Testis (tissue), 3 donors: ENCODE data around the gene DGKD. TPM values are rescaled to one million over a fixed set of nuclear protein-coding genes. Genes with fewer than 3 reads are reported as not detected.

Experiments
- DNase-seq: peaks from one replicate; pipeline ENCODE4 v3.0.0-alpha.2; 2019
- H3K27ac ChIP-seq, 2 donors: fragments of 200-600 bp; sonication (generic); one replicate each; pipeline ENCODE4 v1.5.1; 2019
- H3K27me3 ChIP-seq: fragments of 200-600 bp; sonication (generic); one replicate; pipeline ENCODE4 v1.5.1; 2019
- H3K36me3 ChIP-seq: fragments of 200-600 bp; sonication (generic); one replicate; pipeline ENCODE4 v1.5.1; 2017; ENCODE audit warnings: low read depth; ENCODE audit errors: missing control alignments
- H3K4me1 ChIP-seq: fragments of 200-600 bp; sonication (generic); one replicate; pipeline ENCODE4 v1.5.1; 2019
- H3K4me3 ChIP-seq, 2 donors: fragments of 200-600 bp; sonication (generic); one replicate each; pipeline ENCODE4 v1.5.1; 2017 to 2019
- H3K9me3 ChIP-seq: fragments of 200-600 bp; sonication (generic); one replicate; pipeline ENCODE4 v1.5.1; 2017
- POLR2A ChIP-seq: fragments of 450-650 bp; IDR thresholded peaks from one replicate; pipeline ENCODE4 v1.6.1; 2017; ENCODE audit warnings: antibody characterized with exemption, mild to moderate bottlenecking, moderate library complexity
- WGBS, 2 donors: methylation state at CpG; one replicate each; pipeline ENCODE4 v1.1.5; 2018; 5-methylcytosine and 5-hydroxymethylcytosine counted together
- intact Hi-C: fragments of 100-400 bp; cut with DNase I; formaldehyde crosslinking; loops from one replicate; pipeline ENCODE4 v1.15.1; 2023; ENCODE audit warnings: low total_unique reads
- polyA plus RNA-seq: library from polyadenylated mRNA; stranded (reverse); fragments of 350-450 nt; fragmentation: Illumina TruSeq; extraction: RNeasy Lipid Tissue Mini Kit (QIAGEN cat#74804); gene quantifications from one replicate; pipeline ENCODE4 v1.2.3, GENCODE V29; 2014; ENCODE audit warnings: low read depth, low replicate concordance; ENCODE audit not compliant: insufficient read depth
- total RNA-seq, 2 donors: library from RNA; depleted of rRNA; stranded (reverse); fragments of >200 nt; gene quantifications; one replicate each; pipeline ENCODE4 v1.2.3, GENCODE V29; 2016
- TF ChIP-seq, protein P1 (sequence below), 3 experiments: fragments of 450-650 bp in 2 of 3; fragments of 200-600 bp in 1 of 3; sonication (generic) in 1 of 3; IDR thresholded peaks; one replicate each; pipeline ENCODE4 v1.5.1; 2016 to 2019; ENCODE audit warnings: antibody characterized with exemption in 3 of 3, mild to moderate bottlenecking in 2 of 3, moderate library complexity in 1 of 3

Gene DGKD
- total and polyA plus RNA-seq, 3 donors from 2014 or later: 65.1 to 80.1 (median 66.7) TPM

GRCh38 chr2:233463586-233463985, 109.3 kb downstream of the DGKD start:
- Histone ChIP-seq H3K36me3 (no peaks in the 10 kb centered on the region), H3K27ac (no peak overlapping the region), H3K4me3 (no peak overlapping the region), H3K4me1 (no peaks in the 10 kb centered on the region), H3K9me3 (no peaks in the 10 kb centered on the region), H3K27me3 (no peaks in the 10 kb centered on the region)
- no peak for DNase-seq
- WGBS, 2 donors: 91 to 98% methylated on average over 16 of the region's 16 CpGs
- intact Hi-C loops: no loop called here
- TF ChIP-seq, protein P1, sequence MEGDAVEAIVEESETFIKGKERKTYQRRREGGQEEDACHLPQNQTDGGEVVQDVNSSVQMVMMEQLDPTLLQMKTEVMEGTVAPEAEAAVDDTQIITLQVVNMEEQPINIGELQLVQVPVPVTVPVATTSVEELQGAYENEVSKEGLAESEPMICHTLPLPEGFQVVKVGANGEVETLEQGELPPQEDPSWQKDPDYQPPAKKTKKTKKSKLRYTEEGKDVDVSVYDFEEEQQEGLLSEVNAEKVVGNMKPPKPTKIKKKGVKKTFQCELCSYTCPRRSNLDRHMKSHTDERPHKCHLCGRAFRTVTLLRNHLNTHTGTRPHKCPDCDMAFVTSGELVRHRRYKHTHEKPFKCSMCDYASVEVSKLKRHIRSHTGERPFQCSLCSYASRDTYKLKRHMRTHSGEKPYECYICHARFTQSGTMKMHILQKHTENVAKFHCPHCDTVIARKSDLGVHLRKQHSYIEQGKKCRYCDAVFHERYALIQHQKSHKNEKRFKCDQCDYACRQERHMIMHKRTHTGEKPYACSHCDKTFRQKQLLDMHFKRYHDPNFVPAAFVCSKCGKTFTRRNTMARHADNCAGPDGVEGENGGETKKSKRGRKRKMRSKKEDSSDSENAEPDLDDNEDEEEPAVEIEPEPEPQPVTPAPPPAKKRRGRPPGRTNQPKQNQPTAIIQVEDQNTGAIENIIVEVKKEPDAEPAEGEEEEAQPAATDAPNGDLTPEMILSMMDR (IDR thresholded peaks at IDR 0.05): no peak

- DNase-seq: no peak
- no peaks in the 10 kb centered on the region for H3K27me3 ChIP-seq
- no peak overlapping the region for H3K27ac ChIP-seq
- H3K4me1 ChIP-seq: no peaks in the 10 kb centered on the region
- WGBS, 2 donors: 93 to 96% methylated on average over 19 of the region's 19 CpGs
- H3K9me3 ChIP-seq: no peaks in the 10 kb centered on the region
- no peaks in the 10 kb centered on the region for H3K36me3 ChIP-seq
- no peak for TF ChIP-seq POLR2A
- TF ChIP-seq, protein P1 (IDR thresholded peaks at IDR 0.05): no peak
- no peak overlapping the region for H3K4me3 ChIP-seq
- intact Hi-C loops: no loop called here
Measured at GRCh38 chr2:233464056-233464455, 109.8 kb downstream of the DGKD start.

DNA sequence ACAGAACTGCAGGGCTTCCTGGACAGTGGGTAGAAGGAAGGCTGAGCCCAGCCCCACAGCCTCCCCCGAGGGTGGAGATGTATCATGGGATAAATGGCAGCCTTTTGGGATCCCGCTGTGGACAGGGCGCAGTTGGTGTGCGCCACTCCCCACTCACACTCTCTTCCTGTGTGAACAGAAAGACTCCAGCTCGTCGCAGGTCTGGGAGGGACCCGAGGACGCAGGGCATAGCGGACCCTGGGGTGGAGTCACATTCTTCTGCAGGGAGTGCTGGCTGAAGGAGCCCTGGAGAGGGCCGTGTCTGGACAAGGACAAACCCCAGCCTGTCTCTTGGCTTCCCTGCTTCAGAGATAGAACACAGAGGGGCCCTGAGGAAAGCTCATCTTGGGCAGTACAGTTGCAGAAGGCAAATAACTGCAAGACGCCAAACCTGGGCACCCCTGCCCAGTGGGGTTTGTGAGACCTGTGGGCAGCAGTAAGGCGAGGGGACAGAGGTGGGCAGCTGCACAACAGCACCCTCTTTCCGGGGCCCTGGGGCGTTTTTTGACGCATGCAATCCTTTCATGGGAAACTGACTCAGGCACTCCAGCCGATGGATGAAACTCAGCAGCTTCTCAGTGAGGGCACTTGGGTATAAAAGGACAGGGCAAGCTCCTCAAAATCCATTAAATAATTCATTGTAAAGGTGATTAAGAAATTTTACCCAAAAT, 110.4 kb downstream of the DGKD start:
- TF ChIP-seq, protein P1 (IDR thresholded peaks at IDR 0.05): no peak
- H3K27me3 ChIP-seq: no peaks in the 10 kb centered on the region
- no peaks in the 10 kb centered on the region for H3K4me1 ChIP-seq
- DNase-seq: no peak
- H3K9me3 ChIP-seq: no peaks in the 10 kb centered on the region
- H3K27ac ChIP-seq: no peak overlapping the region
- no peaks in the 10 kb centered on the region for H3K36me3 ChIP-seq
- no peak overlapping the region for H3K4me3 ChIP-seq
- intact Hi-C loops: no loop called here
- WGBS, 2 donors: 92 to 96% methylated on average over 5 to 16 of the region's 16 CpGs

- Histone ChIP-seq H3K27me3 (no peaks in the 10 kb centered on the region), H3K36me3 (no peaks in the 10 kb centered on the region), H3K27ac (no peak overlapping the region), H3K9me3 (no peaks in the 10 kb centered on the region), H3K4me1 (no peaks in the 10 kb centered on the region), H3K4me3 (no peak overlapping the region)
- WGBS, 2 donors: 89 to 94% methylated on average over 20 of the region's 20 CpGs
- DNase-seq: no peak
- intact Hi-C loops: no loop called here
- TF ChIP-seq, protein P1 (IDR thresholded peaks at IDR 0.05): no peak
- TF ChIP-seq POLR2A: no peak
Measured at GRCh38 chr2:233466991-233467603, 112.8 kb downstream of the DGKD start.
